ENCODE results near the gene GNA15.
"Not testable (repeated sequence)": the region's sequence is repeated elsewhere in the genome, so short reads cannot be mapped to it uniquely, and the experiment has no call there.

GNA15 gene

DNA sequence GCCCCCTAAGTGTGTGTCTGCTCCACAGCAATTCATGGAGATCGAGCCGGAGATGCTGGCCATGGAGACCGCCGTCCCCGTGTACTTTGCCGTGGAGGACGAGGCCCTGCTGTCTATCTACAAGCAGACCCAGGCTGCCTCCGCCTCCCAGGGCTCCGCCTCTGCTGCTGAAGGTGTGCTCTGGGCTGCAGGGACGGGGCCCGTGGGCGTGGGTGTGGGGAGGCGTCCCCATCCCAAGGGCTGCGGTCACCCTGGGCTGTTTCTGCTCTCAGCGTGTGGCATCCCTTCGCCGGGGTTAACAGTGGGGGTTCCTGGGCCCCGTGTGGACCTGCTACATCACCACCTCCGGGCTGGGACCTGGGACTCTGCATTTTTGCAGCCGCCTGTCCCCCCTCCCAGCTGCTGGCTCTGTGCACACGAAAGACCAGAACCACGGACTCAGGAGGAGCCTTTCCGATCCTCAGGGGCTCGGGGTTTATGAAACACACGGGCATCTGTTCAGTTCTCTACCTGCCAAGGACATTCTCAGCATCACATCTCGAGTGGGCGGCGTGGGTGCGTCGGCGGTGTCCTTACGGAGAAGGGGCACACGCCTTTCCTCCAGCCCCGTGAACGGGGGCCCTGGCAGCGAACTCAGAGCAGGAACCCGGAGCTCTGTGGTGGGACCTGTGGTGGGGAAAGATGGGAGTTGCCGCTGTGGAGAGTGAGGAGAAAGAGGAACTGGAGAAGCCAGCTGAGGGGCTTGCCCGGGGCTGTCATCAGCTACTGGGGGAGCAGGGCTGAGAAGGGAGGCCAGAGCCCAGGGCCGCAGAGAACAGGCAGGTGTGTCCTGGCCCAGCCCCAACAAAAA, 57.6 kb downstream of the GNA15 start:
- DNase-seq: peak; percentile 8 to 20

DNA sequence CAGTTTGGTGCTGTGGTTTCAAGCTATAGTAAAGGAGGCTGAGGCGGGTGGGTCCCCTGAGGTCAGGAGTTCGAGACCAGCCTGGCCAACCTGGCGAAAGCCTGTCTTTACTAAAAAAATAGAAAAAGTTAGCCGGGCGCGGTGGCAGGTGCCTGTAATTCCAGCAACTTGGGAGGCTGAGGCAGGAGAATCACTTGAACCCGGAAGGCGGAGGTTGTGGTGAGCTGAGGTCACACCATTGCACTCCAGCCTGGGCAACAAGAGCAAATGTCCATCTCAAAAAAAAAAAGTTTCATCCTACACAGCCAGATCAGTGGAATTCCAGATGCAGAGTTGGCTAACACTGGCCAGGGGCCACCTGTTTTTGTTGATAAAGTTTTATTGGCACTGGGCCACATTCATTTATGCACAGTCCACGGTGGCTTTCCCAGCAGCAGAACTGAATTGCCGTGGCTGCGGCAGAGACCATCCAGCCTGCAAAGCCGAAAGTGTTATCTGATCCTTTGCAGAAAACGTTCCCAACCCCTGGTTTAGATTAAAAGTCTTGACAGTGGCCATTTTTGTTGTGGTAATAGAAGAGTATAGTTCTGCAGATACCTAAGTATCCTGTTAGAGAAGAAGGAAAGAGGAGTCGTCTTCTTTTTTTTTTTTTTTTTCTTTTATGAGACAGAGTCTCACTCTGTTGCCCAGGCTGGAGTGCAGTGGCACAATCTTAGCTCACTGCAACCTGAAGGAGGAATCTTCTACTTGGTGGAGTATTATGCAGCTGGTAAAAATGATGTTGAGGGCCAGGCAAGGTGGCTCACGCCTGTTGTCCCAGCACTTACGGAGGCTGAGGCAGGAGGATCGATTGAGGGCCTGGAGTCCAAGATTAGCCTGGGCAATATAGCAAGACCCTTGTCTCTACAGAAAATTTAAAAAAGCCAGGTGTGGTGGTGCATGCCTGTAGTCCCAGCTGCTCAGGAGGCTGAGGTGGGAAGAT, 58.6 kb downstream of the GNA15 start:
- DNase-seq: no peak

DNA sequence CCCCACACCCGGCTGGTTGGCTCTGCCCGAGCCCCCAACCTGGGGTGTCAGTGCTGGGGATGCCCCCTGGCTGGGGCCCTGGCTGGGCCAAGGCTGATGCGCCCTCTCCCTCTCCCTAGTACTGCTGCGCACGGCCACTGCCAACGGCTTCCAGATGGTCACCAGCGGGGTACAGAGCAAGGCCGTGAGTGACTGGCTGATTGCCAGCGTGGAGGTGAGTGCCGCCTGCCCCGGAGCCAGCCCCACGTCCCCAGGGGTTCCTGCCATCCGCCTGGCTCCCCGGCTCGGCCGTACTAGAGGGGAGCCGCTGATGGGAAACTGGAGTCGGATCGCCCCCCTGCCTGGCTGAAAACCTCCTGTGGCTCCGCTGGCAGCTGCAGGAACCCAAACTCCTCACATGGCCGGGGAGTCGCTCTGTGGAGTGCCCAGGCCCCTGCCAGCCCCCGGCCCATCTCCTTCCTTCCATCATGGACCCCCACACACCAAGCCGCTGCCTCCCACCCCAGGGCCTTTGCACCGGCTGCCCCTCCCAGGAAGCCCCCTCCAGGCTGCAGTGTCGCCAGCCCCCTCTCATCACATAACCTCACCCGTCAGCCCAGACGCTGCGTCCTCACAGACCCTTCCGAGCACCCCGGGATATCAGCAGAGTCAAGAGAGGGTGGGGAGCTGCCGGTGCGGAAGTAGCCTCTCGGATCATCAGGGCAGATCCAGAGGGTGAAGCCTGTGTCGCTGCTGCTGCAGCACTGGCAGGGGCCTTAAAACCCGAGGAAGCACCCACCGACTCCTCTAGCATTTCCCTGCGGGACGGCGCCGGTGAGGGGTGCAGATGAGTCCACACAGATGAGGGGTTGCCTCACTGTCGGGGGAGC, 60.5 kb downstream of the GNA15 start:
- no peak for DNase-seq

DNA sequence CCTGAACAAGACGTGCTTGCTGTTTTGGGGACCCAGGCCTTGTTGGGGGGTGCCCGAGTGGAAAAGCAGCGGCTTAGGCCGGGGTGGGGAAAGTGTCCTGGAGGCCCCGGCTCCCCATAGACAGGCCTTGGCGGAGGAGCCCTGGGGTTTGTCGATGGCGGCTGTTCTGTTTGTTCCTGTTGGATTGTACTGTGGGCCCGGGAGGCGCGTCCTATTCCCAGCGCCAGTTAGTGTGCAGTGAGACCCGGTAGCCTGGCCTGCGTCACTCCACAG, 61.0 kb downstream of the GNA15 start:
- DNase-seq: no peak

DNA sequence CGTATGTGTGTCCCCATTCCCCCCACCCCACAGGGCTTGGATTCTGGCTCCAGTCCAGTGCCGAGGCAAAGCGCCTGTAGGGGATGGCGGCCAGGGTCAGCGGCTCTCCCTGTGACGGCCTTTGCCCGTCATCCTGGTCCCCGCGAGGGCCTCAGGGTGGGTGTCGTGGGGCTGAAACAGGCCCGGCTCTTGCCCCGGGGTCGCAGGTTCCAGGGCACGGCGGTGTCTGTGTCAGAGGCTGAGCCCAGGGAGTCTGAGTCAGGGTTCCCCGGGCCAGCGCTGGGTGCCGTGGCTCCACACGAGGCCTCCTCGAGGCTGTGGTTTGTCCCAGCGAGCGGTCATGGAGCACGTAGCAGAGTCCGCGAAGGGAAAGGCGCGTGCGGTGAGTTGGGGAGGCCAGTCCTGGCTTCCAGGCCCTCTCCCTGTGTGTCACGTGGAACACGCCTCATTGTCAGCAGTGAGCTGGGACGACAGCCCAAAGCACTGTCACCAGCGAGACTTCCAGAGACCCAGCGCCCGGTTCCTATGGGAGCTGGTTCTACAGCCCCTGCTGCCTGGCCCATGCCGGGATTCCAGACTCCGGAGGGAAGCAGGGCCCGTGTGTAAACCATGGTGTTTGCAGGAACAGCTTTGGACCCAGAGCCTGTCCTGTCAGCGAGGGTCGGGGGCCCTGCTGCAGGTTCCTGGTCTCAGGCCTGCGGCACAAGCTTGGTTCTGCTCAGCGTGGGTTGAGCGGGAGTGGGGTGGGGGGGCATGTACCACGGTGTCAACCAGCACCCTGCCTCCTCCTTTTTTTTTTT, 63.3 kb downstream of the GNA15 start:
- no peak for DNase-seq

DNA sequence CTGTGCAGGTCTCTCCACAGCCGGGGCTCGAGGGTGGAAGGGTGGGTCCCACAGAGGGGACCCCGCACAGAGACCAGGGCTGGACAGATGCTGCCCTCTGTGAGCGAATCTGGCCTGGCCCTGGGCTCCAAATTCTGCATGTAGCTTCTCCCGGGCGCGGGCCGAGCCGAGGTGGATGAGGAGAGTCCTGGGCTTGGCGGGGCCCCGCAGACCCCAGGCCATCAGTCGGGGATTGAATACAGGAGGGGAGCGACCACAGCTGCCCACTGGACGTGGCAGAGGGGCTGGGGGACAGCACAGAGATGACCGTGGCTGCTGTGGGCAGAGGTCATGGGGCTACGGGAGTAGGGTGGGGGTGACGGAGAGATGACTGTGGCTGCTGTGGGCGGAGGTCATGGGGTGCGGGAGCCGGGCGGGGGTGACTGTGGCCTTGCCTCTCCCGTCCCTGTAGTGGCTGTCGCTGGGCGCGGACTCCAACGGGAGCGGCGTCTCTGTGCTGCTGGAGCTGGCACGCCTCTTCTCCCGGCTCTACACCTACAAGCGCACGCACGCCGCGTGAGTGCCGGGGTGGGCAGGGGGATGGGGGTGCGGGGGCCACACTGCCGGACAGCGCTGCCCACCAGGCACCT, 65.4 kb downstream of the GNA15 start:
- DNase-seq: peak in 1 of 2 donors; percentile 63

DNA sequence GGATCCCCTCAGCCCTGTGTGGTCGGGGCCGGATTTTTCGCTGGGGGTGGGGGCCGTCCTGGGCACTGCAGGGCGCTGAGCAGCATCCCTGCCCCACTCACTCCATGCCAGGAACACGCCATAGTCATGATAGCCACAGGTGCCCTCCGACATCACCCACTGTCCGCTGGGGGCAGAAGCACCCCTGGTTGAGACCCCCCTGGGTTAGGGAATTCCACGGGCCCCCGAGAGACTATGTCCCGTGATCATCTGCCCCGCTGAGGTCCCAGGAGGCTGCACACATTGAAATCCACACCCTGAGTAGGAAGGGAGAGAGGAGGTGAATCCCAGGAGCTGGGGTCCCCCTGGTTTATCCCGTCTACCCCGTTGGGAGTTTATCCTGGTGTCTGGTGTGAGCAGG, 66.1 kb downstream of the GNA15 start:
- no peak for DNase-seq

DNA sequence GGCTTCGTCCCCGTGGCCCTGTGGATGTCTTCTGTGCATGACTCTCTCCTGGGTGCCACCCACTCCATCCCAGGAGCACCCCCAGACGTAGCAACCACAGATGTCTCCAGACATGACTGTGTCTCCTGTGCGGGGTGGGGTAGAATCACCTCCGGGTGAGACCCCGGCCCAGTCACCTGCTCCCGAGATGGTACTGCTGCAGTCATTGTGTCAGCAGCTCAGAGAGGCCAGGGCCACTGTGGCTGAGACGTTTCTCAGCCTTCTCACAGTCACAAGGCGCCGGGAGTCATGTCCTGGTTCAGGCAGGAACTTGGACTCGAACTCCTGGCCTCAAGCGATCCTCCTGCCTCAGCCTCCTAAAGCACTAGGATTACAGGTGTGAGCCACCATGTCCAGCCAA, 66.5 kb downstream of the GNA15 start:
- no peak for DNase-seq

DNA sequence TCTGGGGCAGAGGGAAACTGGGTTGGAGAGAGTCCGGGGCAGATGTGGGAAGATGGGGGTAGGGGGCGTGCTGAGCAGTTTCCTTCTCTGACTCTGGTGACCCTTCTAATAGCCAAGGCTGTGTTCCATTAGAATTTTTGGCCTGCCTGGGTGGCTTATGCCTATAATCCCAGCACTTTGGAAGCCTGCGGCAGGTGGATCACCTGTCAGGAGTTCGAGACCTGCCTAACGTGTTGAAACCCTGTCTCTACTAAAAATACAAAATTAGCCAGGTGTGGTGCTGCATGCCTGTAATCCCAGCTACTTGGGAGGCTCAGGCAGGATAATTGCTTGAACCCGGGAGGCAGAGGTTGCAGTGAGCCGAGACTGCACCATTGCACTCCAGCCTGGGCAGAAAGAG, 67.1 kb downstream of the GNA15 start:
- DNase-seq: not testable (repeated sequence)

DNA sequence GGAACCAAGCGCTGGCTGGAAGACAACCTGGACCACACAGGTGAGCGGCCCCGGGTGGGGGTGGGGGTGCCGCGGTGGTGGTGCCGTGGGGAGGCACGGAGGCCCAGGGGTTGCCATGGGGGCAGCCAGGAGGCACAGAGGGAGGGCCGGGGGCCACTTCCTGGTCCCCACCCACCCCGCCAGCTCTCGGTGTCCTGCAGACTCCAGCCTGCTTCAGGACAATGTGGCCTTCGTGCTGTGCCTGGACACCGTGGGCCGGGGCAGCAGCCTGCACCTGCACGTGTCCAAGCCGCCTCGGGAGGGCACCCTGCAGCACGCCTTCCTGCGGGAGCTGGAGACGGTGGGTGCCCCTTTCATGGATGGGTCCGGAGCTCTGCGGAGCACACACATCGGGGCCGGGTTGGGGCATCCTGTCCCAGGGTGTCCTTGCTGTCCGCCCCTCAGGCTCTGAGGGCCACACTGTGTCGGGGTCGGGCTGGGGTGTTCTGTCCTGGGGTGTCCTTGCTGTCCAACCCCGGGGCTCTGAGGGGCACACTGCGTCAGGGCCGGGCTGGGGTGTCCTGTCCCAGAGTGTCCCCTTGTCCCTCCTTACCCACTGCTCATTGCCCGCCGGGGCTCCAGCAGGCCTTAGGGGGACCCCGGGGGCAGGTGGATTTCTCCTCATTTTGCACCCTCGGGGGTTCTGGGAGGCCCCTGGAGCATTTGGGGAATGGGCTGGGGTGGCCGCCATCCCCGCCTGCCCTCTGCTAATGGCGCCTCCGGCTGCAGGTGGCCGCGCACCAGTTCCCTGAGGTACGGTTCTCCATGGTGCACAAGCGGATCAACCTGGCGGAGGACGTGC, 68.2 kb downstream of the GNA15 start:
- DNase-seq: no peak

DNA sequence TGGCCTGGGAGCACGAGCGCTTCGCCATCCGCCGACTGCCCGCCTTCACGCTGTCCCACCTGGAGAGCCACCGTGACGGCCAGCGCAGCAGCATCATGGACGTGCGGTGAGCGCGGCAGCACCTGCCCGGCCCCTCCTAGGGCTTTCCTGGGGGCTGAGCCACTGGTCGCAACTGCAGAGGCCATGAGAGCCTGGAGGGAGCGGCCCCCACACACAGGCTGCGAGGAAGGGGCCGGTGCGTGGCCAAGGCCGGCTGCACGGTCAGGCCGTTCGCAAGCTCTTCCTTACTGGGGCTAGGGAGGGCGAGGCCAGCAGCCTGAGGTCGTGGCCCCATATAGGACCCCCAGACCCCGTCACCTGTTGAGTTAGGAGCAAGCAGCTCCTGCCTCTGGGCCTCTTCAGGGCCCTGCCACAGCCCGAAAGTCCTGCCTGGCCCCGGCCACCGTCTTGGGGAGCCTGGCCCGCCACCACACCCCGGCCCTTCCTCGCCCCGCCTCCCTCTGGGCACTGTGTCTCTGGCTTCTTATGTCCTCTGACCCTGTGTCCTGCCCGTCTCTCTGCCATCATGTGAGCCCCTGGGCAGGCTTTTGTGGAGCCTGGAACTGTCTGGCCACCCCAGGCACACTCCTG, 68.9 kb downstream of the GNA15 start:
- DNase-seq: no peak

DNA sequence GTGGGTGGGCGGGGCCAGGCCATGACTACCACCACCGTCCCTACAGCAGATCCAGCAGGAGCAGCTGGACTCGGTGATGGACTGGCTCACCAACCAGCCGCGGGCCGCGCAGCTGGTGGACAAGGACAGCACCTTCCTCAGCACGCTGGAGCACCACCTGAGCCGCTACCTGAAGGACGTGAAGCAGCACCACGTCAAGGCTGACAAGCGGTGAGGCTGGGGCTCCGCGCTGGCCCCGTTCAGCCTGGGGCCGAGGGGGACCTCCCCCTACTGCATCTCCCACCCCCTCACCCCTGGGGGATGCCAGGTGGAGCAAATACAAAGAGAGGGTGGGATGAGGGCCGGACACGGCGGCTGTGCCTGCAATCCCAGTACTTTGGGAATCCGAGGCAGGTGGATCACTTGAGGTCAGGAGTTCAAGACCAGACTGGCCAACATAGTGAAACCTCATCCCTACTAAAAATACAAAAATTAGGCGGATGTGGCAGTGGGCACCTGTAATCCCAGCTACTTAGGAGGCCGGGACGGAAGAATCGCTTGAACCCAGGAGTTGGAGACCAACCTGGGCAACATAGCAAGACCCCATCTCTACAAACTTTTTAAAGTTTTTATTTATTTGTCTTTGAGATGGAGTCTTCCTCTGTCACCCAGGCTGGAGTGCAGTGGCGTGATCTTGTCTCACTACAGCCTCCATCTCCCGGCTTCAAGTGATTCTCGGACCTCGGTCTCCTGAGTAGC, 70.6 kb downstream of the GNA15 start:
- no peak for DNase-seq

DNA sequence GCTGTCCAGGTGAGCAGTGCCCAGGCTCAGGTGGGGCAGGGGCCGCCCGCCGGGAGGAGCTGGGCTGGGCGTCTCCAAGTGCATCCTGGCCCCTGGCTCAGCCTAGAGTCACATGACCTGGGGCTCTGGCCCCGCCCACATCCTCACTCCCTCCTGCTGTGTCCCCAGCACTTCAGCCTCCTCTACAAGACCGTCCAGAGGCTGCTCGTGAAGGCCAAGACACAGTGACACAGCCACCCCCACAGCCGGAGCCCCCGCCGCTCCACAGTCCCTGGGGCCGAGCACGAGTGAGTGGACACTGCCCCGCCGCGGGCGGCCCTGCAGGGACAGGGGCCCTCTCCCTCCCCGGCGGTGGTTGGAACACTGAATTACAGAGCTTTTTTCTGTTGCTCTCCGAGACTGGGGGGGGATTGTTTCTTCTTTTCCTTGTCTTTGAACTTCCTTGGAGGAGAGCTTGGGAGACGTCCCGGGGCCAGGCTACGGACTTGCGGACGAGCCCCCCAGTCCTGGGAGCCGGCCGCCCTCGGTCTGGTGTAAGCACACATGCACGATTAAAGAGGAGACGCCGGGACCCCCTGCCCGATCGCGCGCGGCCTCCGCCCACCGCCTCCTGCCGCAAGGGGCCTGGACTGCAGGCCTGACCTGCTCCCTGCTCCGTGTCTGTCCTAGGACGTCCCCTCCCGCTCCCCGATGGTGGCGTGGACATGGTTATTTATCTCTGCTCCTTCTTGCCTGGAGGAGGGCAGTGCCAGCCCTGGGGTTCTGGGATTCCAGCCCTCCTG, 71.8 kb downstream of the GNA15 start:
- no peak for DNase-seq

DNA sequence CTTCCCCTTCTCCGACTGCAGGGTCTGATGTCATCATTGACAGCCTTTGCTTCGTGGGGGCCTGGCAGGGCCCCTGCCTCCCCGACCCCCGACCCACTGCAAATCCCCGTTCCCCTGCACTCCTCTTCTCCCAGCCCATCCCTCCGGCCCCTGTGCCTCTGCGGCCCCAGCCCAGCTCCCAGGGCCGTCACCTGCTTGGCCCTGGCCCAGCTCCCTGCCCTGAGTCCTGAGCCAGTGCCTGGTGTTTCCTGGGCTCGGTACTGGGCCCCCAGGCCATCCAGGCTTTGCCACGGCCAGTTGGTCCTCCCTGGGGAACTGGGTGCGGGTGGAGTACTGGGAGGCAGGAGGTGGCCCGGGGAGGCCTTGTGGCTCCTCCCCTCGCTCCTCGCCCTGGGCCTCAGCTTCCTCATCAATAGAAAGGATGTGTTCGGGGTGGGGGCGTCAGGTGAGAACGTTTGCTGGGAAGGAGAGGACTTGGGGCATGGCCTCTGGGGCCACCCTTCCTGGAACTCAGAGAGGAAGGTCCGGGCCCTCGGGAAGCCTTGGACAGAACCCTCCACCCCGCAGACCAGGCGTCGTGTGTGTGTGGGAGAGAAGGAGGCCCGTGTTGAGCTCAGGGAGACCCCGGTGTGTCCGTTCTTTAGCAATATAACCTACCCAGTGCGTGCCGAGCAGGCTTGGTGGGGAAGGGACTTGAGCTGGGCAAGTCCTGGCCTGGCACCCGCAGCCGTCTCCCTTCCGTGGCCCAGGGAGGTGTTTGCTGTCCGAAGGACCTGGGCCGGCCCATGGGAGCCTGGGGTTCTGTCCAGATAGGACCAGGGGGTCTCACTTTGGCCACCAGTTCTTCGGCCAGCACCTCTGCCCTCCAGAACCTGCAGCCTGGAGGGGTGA, 72.7 kb downstream of the GNA15 start:
- DNase-seq: no peak

DNA sequence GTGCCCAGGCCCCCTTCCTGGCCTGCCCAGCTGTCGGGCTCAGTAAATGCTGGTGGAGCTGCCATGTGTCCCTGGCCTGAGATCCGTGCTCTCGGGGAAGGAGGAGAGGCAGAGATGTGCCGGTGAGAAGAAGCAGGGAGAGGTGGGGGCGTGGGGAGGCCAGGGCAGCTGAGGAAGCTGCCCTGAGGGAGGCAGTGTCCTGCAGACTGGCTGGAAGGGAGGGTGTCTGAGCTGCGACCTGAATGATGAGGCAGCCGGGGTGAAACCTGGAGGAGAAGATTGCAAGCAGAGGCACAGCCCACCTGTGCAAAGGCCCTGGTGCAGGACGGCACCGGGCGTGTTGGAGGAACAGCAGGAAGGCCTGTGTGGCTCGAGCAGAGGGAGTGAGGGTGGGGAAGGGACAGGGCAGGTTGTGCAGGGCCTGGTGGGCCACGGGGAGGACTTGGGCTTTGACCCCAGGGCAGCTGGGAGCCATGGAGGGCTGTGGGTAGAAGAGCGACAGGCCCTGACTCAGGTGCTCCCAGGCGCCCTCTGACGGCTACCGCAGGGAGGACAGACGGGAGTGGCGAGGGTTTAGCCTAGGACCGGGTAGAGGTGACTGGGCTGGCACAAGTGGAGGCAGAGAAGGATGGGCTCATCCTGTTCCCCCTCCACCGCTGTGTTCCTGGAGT, 74.6 kb downstream of the GNA15 start:
- DNase-seq: peak; percentile 56 to 60

DNA sequence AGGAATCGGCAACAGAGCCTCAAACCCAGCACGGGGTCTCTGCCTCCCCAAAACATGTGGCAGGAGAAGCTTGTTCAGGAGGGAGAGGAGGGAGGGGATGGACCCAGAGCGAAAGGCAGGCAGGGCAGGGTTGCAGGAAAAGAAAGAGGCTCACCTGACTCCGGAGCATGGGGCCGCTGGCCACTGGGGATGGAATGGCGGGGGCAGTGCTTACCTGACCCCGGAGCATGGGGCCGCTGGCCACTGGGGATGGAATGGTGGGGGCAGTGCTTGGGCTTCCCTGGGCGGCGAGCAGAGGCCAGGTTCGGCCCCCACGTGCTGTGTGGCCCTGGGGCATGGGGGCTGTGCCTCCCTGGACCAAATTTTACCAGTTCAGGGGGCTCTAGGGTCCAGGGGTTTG, 75.4 kb downstream of the GNA15 start:
- no peak for DNase-seq

DNA sequence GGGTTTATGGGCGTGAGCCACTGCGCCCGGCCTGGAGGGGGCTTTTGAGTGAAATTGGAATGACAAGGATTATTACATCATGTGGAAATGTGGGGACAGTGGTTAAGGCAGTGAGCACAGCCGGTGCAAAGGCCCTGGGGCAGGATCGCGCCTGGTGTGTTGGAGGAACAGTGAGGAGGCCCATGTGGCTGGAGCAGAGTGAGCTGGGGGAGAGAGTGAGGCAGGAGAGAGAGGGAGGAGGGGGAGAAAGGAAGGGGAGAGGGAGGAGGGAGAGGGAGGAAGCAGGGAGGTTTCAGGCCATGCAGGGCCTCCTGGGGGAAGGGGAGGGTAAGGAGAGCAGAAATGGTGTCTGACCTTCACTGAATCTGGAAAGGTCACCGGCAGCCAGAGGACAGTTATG, 77.3 kb downstream of the GNA15 start:
- no peak for DNase-seq
